Esophagus squamous epithelium (tissue), 4 donors: Measurements from ENCODE around the gene CCDC136.

Source experiments
- POLR2A ChIP-seq, 4 donors: fragments of 450-650 bp; IDR thresholded peaks; one replicate each; pipeline ENCODE4 v1.6.1; 2017; ENCODE audit warnings: antibody characterized with exemption in 4 of 4, mild to moderate bottlenecking in 4 of 4, moderate library complexity in 3 of 4
- TF ChIP-seq, protein P1 (sequence below), 6 experiments: fragments of 450-650 bp in 4 of 6; fragments of 200-600 bp in 2 of 6; sonication (generic) in 2 of 6; IDR thresholded peaks; one replicate each; pipeline ENCODE4 v1.5.1; 2016 to 2019; ENCODE audit warnings: antibody characterized with exemption in 6 of 6, mild to moderate bottlenecking in 4 of 6, moderate library complexity in 4 of 6

DNA sequence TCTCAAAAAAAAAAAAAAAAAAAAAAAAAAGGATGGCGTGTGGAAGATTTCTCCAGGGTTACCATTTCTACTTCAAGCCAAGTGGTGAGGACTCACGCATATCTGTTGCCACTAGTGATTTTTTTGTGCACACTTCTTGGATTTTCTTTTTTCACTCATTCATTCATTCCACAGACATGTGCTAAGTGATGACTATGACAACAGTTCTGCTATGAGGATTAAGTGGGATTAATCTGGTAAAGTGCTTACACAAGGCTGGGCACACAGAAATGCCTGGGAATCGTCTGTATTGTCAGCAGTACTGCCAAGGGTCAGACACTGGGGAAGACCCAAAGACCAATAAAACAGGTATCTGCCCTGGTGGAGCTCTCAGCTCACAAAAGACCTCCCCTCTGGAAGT is 9.9 kb upstream of the CCDC136 start:
- TF ChIP-seq, protein P1, sequence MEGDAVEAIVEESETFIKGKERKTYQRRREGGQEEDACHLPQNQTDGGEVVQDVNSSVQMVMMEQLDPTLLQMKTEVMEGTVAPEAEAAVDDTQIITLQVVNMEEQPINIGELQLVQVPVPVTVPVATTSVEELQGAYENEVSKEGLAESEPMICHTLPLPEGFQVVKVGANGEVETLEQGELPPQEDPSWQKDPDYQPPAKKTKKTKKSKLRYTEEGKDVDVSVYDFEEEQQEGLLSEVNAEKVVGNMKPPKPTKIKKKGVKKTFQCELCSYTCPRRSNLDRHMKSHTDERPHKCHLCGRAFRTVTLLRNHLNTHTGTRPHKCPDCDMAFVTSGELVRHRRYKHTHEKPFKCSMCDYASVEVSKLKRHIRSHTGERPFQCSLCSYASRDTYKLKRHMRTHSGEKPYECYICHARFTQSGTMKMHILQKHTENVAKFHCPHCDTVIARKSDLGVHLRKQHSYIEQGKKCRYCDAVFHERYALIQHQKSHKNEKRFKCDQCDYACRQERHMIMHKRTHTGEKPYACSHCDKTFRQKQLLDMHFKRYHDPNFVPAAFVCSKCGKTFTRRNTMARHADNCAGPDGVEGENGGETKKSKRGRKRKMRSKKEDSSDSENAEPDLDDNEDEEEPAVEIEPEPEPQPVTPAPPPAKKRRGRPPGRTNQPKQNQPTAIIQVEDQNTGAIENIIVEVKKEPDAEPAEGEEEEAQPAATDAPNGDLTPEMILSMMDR (IDR thresholded peaks at IDR 0.05) = no peak
- TF ChIP-seq POLR2A (IDR thresholded peaks at IDR 0.05) = no peak
